KOPT-K1 (cell line): Measurements from ENCODE around the gene BCL7B.
A peak's percentile ranks its signal among the peaks of the same experiment; 100 is the strongest.
"Not testable (repeated sequence)": the region's sequence is repeated elsewhere in the genome, so short reads cannot be mapped to it uniquely, and the experiment has no call there.

Experiments used
- H3K27ac ChIP-seq: fragments of 200-600 bp; sonication (generic); 2 replicates; pipeline ENCODE4 v1.5.1; 2016; ENCODE audit warnings: antibody characterized with exemption, mild to moderate bottlenecking, low read depth, low read length; ENCODE audit not compliant: poor library complexity, severe bottlenecking
- H3K36me3 ChIP-seq: fragments of 200-600 bp; sonication (generic); 2 replicates; pipeline ENCODE4 v1.5.1; 2017; ENCODE audit warnings: antibody characterized with exemption, mild to moderate bottlenecking, low read length, moderate library complexity; ENCODE audit not compliant: insufficient read depth
- H3K9me3 ChIP-seq: fragments of 200-600 bp; sonication (generic); 2 replicates; pipeline ENCODE4 v1.5.1; 2017; ENCODE audit warnings: antibody characterized with exemption, low read length, mild to moderate bottlenecking; ENCODE audit not compliant: insufficient read depth, poor library complexity, severe bottlenecking

The BCL7B gene

DNA sequence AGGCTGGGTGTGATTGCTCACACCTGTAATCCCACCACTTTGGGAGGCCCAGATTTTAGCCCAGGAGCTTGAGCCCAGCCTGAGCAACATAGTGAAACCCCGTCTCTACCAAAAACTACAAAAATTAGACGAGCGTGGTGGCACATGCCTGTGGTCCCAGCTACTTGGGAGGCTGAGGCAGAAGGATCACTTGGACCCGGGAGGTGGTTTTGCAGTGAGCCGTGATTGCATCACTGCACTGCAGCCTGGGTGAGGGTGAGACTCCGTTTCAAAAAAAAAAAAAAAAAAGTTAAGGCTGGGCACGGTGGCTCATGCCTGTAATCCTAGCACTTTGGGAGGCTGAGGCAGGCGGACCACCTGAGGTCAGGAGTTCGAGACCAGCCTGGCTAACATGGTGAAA is 23.5 kb upstream of the BCL7B start:
- not testable (repeated sequence) for H3K36me3 ChIP-seq

DNA sequence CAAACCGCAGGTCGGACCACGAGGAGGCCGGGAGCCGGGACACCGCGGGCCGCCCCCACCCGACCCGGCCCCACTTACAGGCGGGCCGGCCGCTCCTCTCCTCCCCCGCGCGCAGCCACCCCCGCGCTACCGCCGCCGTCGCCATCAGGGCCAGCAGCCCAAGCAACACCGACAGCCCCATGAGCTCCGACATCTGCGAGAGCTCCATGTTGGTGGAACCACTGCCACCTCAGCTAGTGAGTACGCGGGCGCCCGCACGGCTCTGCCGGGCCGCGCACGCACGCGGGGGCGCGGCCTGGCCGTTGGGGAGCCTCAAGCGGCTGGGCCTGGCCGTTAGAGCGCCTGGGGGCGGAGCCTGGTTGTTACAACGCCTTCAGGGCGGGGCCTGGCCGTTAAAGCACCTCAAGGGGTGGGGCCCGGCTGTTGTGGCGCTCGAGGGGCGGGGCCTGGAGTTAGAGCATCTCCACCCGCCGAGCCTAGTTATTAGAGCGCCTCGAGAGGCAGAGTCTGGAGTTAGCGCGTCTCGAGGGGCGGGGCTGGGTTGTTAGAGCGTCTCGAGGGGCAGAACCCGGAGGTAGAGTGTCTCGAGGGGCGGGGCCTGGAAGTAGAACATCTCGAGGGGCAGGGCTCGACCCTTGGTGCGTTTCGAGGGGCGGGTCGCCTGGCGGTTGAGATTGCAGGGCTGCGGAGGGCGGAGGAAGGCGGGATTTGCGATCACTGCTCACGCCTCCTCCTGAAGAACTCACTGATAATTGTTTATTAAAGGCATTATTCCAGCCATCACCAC is 21.0 kb upstream of the BCL7B start, which contains the start of gene TBL2:
TBL2 (minus strand) TSS at position 238 of the 787 bp plus-strand sequence; CDS start at position 208, 30 bp downstream.
- Histone ChIP-seq H3K9me3 (no peaks in the 10 kb centered on the region), H3K36me3 (peaks cover 18% of the 10 kb centered on the region), H3K27ac (peak within 1 kb of the TSS; percentile 85)

More for the DNA sequence above, 23.5 kb upstream of the BCL7B start:
- H3K27ac ChIP-seq, H3K9me3 ChIP-seq: not testable (repeated sequence)

DNA sequence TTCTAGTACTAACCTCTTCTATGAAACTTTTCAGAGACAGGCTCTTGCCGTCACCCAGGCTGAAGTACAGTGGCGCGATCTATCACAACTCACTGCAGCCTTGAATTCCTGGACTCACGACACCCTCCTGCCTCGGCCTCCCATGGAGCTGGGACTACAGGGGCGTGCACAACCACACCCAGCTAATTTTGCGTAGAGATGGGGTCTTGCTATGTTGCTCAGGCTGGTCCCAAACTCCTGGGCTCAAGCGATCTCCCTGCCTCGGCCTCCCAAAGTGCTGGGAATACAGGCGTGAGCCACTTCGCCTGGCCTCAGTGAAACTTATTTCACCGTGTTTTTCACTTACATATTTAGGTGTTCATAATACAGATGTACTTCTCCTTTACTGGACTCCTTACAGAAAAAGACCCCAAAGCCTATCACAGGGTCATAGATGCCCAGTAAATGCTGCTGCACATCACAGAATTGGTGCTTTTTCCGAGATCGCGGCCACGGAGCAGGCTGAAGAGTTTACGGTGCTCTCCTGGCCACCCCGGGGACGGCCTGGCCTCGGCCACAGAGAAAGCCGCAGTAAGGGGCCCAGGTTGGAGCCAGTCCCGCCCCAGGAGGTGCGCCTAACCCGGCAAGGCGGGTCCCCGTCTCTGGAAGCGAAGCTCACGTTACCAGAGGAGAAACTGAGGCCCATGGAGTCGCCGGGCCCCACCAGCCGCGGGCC is 20.3 kb upstream of the BCL7B start:
- Histone ChIP-seq H3K27ac (peak overlapping the region; percentile 85), H3K36me3 (peaks cover 26% of the 10 kb centered on the region), H3K9me3 (no peaks in the 10 kb centered on the region)

DNA sequence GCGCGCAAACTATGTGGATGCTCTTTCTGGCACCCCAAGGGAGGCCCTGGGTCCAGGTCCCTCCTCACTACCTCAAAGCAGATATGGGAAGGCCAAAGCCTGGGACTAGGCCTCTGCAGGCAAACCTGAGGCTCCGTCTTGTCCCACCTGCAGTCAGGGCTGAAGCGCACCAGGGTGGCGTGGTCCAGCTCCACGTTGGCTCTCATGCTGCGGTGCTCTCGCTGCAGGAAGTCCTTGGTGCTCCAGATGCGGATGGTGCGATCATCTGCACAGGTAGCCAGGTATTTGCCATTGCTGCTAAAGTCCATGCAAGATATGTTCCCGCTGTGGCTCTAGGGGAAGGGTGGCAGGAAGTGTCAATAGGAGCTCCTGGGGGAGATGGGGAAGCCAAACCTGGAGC is 16.3 kb upstream of the BCL7B start:
- no peak overlapping the region for H3K27ac ChIP-seq
- no peaks in the 10 kb centered on the region for H3K9me3 ChIP-seq
- peaks cover 66% of the 10 kb centered on the region for H3K36me3 ChIP-seq

DNA sequence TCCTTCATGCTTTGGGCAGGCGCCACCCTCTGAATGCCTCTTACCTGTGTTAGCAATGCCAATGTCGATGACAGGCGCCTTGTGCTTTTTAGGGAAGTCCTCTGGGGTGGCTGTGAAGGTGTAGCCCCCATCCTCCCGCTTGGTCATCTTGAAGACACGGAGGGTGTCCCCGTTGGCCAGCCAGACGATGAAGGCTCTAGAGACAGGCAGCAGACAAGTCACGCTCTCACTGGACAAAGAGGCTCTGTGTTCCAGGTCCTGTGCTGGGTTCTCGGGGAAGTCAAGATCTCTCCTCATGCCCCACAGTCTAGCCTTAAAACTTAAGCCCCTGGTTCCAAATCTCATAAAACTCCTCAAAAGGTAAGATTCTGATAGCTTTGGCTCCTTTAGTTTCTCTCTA is 15.8 kb upstream of the BCL7B start:
- peaks cover 71% of the 10 kb centered on the region for H3K36me3 ChIP-seq
- H3K9me3 ChIP-seq = no peaks in the 10 kb centered on the region
- no peak overlapping the region for H3K27ac ChIP-seq

DNA sequence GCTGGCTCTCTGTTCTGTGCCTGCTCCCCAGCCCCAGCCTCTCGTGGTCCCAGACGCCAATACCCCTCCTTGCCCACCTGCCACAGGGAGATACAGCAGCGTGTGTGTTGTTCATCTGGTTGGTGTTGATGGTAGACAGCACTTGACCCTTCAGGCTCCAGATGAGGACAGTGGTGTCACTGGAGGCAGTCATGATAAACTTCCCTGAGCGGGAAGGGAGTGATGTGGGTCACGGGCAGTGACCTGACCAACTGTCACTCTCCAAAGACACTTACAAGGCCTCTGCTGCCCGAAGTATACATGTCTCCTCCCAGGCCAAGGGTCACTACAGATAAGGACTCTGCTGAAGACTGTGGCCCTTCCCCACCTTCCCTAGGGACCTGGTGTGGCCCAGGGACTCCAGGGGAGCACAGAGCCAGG is 15.3 kb upstream of the BCL7B start:
- no peaks in the 10 kb centered on the region for H3K9me3 ChIP-seq
- H3K27ac ChIP-seq = no peak overlapping the region
- peaks cover 73% of the 10 kb centered on the region for H3K36me3 ChIP-seq

DNA sequence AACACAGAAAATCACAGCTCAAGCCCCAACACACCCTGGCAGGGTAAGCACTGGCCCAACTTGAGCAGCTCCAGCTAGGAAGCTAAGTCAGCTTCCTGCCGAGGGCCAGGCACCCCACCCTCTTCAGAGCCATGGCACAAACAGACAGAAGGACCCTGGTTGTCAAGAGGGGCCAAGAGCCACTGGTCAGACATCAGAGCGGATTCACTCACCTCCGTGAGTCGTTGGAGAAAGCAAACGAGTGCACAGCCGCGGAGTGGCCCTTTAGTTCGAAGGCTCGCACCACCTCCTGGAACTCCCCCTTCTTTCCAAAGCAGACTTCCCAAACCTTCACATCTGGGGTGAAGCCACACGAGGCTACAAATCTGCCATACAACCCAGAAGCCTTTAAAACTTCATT is 13.5 kb upstream of the BCL7B start:
- Histone ChIP-seq H3K36me3 (peaks cover 73% of the 10 kb centered on the region), H3K9me3 (no peaks in the 10 kb centered on the region)

DNA sequence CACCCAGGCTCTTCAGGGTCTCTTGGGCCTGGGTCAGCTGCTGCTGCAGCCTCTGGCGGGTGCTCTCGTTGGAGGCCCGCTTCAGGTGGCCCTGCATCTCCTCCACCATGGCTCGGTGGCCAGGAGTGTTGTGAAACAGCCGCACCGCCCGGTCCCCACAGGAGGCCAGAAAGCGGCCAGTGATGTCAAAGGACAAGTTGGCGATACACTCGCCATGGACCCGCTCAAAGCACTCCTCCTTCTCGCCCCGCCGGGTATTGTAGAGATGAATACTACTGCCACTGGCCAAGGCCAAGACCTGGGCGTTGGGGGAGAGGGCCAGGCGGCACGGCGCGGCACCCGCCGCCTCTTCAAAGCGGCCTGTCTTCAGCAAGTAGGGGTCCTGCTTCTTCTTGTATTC is 13.0 kb upstream of the BCL7B start:
- Histone ChIP-seq H3K9me3 (no peaks in the 10 kb centered on the region), H3K27ac (no peak overlapping the region), H3K36me3 (peaks cover 70% of the 10 kb centered on the region)

More for the DNA sequence above, 13.5 kb upstream of the BCL7B start:
- H3K27ac ChIP-seq = no peak overlapping the region

DNA sequence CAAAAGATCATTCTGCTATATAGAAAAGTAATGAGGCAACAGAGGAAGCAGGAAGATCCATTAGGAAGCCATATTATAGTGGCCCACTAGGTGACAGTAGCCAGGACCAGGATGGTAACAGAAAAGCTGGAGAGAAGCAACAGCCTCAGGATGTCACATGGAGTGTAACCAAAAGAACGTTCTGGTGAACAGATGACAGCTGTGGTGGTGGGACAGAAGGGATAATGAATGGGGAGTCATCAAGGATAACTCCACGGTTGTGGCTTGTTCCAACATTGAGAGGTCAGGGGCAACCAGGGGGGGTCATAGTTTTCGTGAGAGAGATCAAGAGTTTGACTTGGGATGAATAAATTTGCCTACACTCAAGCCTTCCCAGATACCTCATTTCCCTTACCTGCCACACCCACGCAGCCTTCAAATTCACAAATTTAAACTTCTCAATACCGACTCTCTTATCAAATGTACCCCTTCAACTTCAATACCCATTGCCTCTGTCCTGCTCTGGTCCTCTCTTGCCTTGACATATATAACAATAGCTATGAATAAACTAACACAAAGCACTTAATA is 11.6 kb upstream of the BCL7B start:
- peaks cover 61% of the 10 kb centered on the region for H3K36me3 ChIP-seq
- H3K27ac ChIP-seq = no peak overlapping the region
- no peaks in the 10 kb centered on the region for H3K9me3 ChIP-seq

DNA sequence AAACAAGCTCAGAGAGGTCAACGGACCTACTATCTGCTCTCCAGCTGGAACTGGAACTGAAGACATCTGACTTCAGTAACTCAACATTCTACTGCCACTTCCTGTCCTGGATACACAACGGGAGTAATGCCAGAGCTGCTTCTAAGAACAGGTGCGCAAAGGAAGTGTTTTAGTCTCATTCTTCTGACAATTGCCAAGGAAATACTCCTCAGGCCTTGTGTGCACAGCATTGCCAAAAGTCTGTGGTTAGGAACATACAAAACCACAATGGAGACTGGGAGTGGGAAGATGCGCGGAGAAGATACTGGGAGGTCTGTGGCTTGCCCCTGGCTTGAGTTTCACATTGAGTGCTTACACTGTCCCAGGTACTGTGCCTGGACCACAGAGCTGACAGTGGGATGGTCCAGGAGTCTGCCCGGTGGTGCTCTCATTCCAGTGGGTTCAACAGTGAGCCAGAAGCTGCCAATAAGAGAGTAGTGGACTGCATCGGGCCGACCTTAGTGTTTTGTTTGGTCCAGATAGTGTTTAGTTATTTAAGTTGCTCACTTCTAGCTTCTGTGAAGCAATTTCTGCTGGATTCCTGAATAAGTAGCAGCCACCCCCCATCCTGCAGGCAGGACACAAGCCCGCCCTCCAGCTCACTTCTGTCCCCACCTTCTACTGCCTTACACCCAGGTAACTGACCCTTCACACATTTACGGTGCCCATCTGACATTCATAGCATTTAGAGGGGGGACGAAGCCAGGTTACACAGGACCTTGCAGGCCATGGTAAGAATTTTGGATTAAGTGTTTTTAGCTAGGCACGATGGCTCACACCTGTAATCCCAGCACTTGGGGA is 10.6 kb upstream of the BCL7B start:
- Histone ChIP-seq H3K9me3 (no peaks in the 10 kb centered on the region), H3K36me3 (peaks cover 50% of the 10 kb centered on the region), H3K27ac (peak overlapping the region; percentile 37)

DNA sequence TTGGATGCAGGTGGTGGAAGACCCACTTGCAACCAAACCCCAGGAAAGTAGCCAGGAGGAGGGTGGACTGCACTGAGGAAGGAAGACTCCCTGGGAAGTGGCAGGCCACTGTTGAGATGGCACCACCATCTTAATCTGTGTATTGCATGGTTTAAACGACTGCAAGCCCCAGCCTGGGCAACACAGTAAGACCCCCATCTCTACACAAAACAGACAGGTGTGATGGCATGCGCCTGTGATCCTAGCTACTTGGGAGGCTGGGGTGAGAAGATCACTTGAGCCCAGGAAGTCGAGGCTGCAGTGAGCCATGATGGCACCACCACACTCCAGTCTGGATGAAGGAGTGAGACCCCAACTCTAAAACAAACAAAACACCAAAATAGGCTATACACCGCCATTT is 9.7 kb upstream of the BCL7B start:
- no peaks in the 10 kb centered on the region for H3K9me3 ChIP-seq
- peaks cover 41% of the 10 kb centered on the region for H3K36me3 ChIP-seq
- peak overlapping the region; percentile 37 for H3K27ac ChIP-seq

DNA sequence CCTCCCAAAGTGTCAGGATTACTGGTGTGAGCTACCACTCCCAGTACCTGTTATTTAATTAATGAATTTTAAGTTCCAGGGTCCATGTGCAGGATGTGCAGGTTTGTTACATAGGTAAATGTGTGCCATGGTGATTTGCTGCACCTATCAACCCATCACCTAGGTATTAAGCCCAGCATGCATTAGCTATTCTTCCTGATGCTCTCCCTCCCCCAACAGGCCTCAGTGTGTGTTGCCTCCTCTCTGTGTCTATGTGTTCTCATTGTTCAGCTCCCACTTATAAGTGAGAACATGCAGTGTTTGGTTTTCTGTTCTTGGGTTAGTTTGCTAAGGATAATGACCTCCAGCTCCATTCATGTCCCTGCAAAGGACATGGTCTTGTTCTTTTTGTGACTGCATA is 8.9 kb upstream of the BCL7B start:
- peaks cover 34% of the 10 kb centered on the region for H3K36me3 ChIP-seq
- H3K9me3 ChIP-seq = not testable (repeated sequence)
- H3K27ac ChIP-seq = peak overlapping the region; percentile 54

DNA sequence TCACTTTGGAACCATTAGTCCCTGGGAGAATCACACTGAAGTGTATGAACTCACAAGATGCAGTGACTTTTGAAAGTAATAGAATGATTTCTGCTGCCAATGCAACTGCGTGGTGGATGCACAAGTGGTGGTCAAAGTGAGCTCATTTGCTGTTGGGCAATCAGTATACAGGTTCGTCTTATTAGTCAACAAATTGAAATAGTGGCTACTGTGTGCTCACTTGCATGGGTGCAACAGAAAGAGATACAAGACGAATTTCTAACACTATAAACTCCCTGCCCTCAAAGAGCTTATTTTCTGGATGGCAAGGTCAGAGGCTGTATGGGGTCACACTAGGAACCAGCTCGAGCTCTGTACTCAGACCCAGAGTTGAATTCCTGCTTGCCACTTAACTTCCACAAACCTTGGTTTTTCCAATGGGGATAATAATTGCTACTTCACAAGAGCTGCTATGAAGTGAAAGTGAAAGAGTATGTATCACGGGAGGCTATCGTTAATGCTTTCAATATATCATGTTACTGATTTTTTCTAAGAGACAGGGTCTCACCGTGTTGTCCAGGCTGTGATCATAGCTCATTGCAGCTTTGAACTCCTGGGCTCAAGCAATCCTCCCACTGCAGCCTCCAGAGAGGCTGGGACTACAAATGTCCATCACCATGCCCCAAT is 8.3 kb upstream of the BCL7B start:
- H3K27ac ChIP-seq = peak overlapping the region; percentile 54
- H3K9me3 ChIP-seq = no peaks in the 10 kb centered on the region
- H3K36me3 ChIP-seq = peaks cover 28% of the 10 kb centered on the region

DNA sequence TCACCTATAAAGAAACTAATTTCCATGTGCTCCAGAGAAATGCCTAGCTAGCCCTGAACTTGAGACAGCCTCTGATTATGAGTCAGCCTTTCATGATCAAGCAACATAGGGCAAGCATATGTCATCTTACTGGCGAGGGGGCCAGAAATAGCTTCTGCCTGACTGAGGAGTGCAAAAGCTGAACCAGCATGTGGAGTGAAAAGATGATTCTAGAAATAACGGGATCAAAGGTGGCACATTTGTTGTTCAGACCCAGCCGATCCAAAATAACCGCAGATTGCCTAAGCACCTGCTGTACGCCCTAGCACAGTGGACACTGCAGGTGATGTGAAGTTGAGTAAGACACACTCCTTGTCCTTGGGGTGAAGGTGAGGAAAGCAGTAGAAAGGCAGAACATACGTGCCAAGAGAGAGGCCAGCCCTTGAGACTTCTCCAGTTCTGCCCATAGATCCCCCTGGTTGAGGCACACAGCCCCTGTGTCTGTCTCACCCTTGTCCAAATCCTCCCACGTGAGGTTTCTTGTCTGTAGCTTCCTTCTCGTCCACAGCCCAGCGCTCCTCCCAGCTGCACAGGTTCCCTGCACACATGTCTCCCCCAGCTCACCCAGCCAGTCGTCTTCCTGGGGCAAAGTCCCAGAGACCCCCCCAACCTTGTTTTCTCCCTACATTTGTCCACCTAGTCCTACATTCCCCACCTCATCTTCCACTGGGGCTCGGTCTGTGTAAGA is 2.8 kb upstream of the BCL7B start:
- Histone ChIP-seq H3K27ac (no peak overlapping the region), H3K36me3 (peaks cover 7% of the 10 kb centered on the region), H3K9me3 (no peaks in the 10 kb centered on the region)
